HEK293 (cell line): ENCODE measurements around the gene TAMALIN.

ENCODE experiments used
- BCL11B ChIP-seq: fragments of 450-650 bp; formaldehyde crosslinking; IDR thresholded peaks from 2 replicates; pipeline ENCODE4 v1.5.1; 2016; ENCODE audit warnings: low read depth, missing biosample characterization, missing genetic modification characterization
- CTCF ChIP-seq: fragments of 450-650 bp; formaldehyde crosslinking; IDR thresholded peaks from 2 replicates; pipeline ENCODE4 v1.5.1; 2016; ENCODE audit warnings: missing biosample characterization, missing genetic modification characterization
- GLIS1 ChIP-seq: fragments of 450-650 bp; formaldehyde crosslinking; IDR thresholded peaks from 2 replicates; pipeline ENCODE4 v1.5.1; 2016; ENCODE audit warnings: missing biosample characterization, missing genetic modification characterization
- GLIS2 ChIP-seq: fragments of 450-650 bp; formaldehyde crosslinking; IDR thresholded peaks from 2 replicates; pipeline ENCODE4 v1.5.1; 2016; ENCODE audit warnings: missing biosample characterization, missing genetic modification characterization
- OSR2 ChIP-seq: fragments of 450-650 bp; formaldehyde crosslinking; IDR thresholded peaks from 2 replicates; pipeline ENCODE4 v1.5.1; 2016; ENCODE audit warnings: missing biosample characterization, missing genetic modification characterization
- PRDM10 ChIP-seq: fragments of 450-650 bp; formaldehyde crosslinking; IDR thresholded peaks from 2 replicates; pipeline ENCODE4 v1.5.1; 2016; ENCODE audit warnings: missing biosample characterization, missing genetic modification characterization
- RBAK ChIP-seq: fragments of 450-650 bp; formaldehyde crosslinking; IDR thresholded peaks from 2 replicates; pipeline ENCODE4 v1.5.1; 2016; ENCODE audit warnings: missing biosample characterization, missing genetic modification characterization
- SP2 ChIP-seq: fragments of 450-650 bp; formaldehyde crosslinking; IDR thresholded peaks from 2 replicates; pipeline ENCODE4 v1.5.1; 2016; ENCODE audit warnings: missing biosample characterization, missing genetic modification characterization
- SP3 ChIP-seq: fragments of 450-650 bp; formaldehyde crosslinking; IDR thresholded peaks from 2 replicates; pipeline ENCODE4 v1.5.1; 2016; ENCODE audit warnings: missing biosample characterization, missing genetic modification characterization
- ZBTB17 ChIP-seq: fragments of 450-650 bp; formaldehyde crosslinking; IDR thresholded peaks from 2 replicates; pipeline ENCODE4 v1.5.1; 2016; ENCODE audit warnings: missing biosample characterization, missing genetic modification characterization
- ZBTB7A ChIP-seq: fragments of 450-650 bp; formaldehyde crosslinking; IDR thresholded peaks from 2 replicates; pipeline ENCODE4 v1.5.1; 2016; ENCODE audit warnings: low read depth, missing biosample characterization, missing genetic modification characterization
- ZFHX2 ChIP-seq: fragments of 450-650 bp; formaldehyde crosslinking; conservative IDR thresholded peaks from 2 replicates; pipeline ENCODE4 v1.5.1; 2016; ENCODE audit warnings: missing biosample characterization, missing genetic modification characterization
- ZNF114 ChIP-seq: fragments of 450-650 bp; formaldehyde crosslinking; IDR thresholded peaks from 2 replicates; pipeline ENCODE4 v1.5.0; 2017; ENCODE audit warnings: missing biosample characterization, missing genetic modification characterization
- ZNF148 ChIP-seq: fragments of 450-650 bp; formaldehyde crosslinking; IDR thresholded peaks from 2 replicates; pipeline ENCODE4 v1.5.0; 2017; ENCODE audit warnings: missing biosample characterization, missing genetic modification characterization, borderline replicate concordance
- ZNF341 ChIP-seq: fragments of 450-650 bp; formaldehyde crosslinking; IDR thresholded peaks from 2 replicates; pipeline ENCODE4; 2016; ENCODE audit warnings: low read depth, missing biosample characterization, missing genetic modification characterization
- ZNF394 ChIP-seq: fragments of 450-650 bp; formaldehyde crosslinking; IDR thresholded peaks from 2 replicates; pipeline ENCODE4 v1.5.1; 2016; ENCODE audit warnings: missing biosample characterization, missing genetic modification characterization, mild to moderate bottlenecking, moderate library complexity, borderline replicate concordance
- ZNF510 ChIP-seq: fragments of 450-650 bp; formaldehyde crosslinking; IDR thresholded peaks from 2 replicates; pipeline ENCODE4 v1.5.1; 2018; ENCODE audit warnings: mild to moderate bottlenecking, missing genetic modification characterization, missing biosample characterization; ENCODE audit not compliant: insufficient replicate concordance
- ZNF555 ChIP-seq: fragments of 450-650 bp; formaldehyde crosslinking; conservative IDR thresholded peaks from 2 replicates; pipeline ENCODE4 v1.5.1; 2017; ENCODE audit warnings: missing biosample characterization, mild to moderate bottlenecking, missing genetic modification characterization, inconsistent platforms
- ZNF600 ChIP-seq: fragments of 450-650 bp; formaldehyde crosslinking; IDR thresholded peaks from 2 replicates; pipeline ENCODE4 v1.5.1; 2016; ENCODE audit warnings: missing biosample characterization, missing genetic modification characterization
- ZNF707 ChIP-seq: fragments of 450-650 bp; formaldehyde crosslinking; IDR thresholded peaks from 2 replicates; pipeline ENCODE4 v1.5.1; 2016; ENCODE audit warnings: missing biosample characterization, missing genetic modification characterization
- TF ChIP-seq, protein P1 (sequence below): fragments of 450-650 bp; formaldehyde crosslinking; IDR thresholded peaks from 2 replicates; pipeline ENCODE4 v1.5.1; 2016; ENCODE audit warnings: missing biosample characterization, missing genetic modification characterization
- TF ChIP-seq, protein P2 (sequence below): fragments of 450-650 bp; formaldehyde crosslinking; IDR thresholded peaks from 2 replicates; pipeline ENCODE4 v1.5.1; 2017; ENCODE audit warnings: missing biosample characterization, missing genetic modification characterization
- TF ChIP-seq, protein P3 (sequence below): fragments of 450-650 bp; formaldehyde crosslinking; conservative IDR thresholded peaks from 2 replicates; pipeline ENCODE4 v1.5.1; 2016; ENCODE audit warnings: low read depth, missing biosample characterization, missing genetic modification characterization

Gene TAMALIN

DNA sequence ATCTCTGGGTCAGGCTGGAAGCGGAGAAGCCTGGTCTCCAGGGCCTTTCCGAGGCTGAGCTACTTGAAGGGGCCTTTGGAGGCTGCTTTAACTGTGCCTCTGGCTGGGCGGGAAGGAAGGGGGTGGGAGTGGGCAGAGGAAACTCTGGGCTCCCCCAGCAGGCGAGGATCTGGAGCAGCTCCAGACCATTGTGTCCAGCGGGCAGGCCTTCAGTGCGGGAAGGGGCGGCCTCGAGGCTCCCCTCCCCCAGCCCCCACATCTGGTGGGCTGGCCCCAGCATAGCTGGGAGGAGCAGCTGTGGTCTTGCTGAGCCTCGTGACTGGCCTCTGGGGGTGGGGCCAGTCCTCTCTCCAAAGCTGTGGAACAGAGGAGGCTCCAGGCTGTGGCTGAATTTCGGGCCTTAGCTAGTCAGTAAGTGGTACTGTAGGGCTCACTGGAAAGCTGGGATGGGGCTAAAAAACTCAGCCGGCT is 3.4 kb downstream of the TAMALIN start (continued):
- TF ChIP-seq, protein P1, sequence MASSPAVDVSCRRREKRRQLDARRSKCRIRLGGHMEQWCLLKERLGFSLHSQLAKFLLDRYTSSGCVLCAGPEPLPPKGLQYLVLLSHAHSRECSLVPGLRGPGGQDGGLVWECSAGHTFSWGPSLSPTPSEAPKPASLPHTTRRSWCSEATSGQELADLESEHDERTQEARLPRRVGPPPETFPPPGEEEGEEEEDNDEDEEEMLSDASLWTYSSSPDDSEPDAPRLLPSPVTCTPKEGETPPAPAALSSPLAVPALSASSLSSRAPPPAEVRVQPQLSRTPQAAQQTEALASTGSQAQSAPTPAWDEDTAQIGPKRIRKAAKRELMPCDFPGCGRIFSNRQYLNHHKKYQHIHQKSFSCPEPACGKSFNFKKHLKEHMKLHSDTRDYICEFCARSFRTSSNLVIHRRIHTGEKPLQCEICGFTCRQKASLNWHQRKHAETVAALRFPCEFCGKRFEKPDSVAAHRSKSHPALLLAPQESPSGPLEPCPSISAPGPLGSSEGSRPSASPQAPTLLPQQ, result peak; percentile 76
- TF ChIP-seq RBAK (tag by site-specific recombination), result no peak
- TF ChIP-seq ZNF510 (tag by site-specific recombination), result no peak
- peak; percentile 9; the same call in 1 of the 2 replicates for TF ChIP-seq CTCF (tag by site-specific recombination)
- no peak for TF ChIP-seq OSR2 (tag by site-specific recombination)
- 0 out of 2 replicates have a peak, but pooled peaks have one; percentile 19 for TF ChIP-seq ZNF341 (tag by site-specific recombination)
- peak; percentile 42 for TF ChIP-seq GLIS1 (tag by site-specific recombination)
- TF ChIP-seq SP2 (tag by site-specific recombination), result peak; percentile 52
- TF ChIP-seq GLIS2 (tag by site-specific recombination), result peak; percentile 76
- no peak for TF ChIP-seq ZBTB7A (tag by site-specific recombination)
- TF ChIP-seq ZFHX2 (tag by site-specific recombination), result peak; percentile 91
- TF ChIP-seq, protein P2, sequence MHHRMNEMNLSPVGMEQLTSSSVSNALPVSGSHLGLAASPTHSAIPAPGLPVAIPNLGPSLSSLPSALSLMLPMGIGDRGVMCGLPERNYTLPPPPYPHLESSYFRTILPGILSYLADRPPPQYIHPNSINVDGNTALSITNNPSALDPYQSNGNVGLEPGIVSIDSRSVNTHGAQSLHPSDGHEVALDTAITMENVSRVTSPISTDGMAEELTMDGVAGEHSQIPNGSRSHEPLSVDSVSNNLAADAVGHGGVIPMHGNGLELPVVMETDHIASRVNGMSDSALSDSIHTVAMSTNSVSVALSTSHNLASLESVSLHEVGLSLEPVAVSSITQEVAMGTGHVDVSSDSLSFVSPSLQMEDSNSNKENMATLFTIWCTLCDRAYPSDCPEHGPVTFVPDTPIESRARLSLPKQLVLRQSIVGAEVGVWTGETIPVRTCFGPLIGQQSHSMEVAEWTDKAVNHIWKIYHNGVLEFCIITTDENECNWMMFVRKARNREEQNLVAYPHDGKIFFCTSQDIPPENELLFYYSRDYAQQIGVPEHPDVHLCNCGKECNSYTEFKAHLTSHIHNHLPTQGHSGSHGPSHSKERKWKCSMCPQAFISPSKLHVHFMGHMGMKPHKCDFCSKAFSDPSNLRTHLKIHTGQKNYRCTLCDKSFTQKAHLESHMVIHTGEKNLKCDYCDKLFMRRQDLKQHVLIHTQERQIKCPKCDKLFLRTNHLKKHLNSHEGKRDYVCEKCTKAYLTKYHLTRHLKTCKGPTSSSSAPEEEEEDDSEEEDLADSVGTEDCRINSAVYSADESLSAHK (tag by site-specific recombination), result peak; percentile 81
- no peak for TF ChIP-seq ZNF707 (tag by site-specific recombination)
- no peak for TF ChIP-seq BCL11B (tag by site-specific recombination)
- TF ChIP-seq ZNF600, result peak; percentile 64; the same call in 1 of the 2 replicates
- TF ChIP-seq ZNF148 (tag by site-specific recombination), result no peak
- TF ChIP-seq PRDM10 (tag by site-specific recombination), result peak; percentile 91
- no peak for TF ChIP-seq ZNF114
- peak; percentile 50 for TF ChIP-seq ZNF394 (tag by site-specific recombination)
- peak; percentile 71 for TF ChIP-seq SP3 (tag by site-specific recombination)
- TF ChIP-seq ZNF555 (tag by site-specific recombination), result no peak
- peak; percentile 38; the same call in 1 of the 2 replicates for TF ChIP-seq ZBTB17 (tag by site-specific recombination)
- TF ChIP-seq, protein P3, sequence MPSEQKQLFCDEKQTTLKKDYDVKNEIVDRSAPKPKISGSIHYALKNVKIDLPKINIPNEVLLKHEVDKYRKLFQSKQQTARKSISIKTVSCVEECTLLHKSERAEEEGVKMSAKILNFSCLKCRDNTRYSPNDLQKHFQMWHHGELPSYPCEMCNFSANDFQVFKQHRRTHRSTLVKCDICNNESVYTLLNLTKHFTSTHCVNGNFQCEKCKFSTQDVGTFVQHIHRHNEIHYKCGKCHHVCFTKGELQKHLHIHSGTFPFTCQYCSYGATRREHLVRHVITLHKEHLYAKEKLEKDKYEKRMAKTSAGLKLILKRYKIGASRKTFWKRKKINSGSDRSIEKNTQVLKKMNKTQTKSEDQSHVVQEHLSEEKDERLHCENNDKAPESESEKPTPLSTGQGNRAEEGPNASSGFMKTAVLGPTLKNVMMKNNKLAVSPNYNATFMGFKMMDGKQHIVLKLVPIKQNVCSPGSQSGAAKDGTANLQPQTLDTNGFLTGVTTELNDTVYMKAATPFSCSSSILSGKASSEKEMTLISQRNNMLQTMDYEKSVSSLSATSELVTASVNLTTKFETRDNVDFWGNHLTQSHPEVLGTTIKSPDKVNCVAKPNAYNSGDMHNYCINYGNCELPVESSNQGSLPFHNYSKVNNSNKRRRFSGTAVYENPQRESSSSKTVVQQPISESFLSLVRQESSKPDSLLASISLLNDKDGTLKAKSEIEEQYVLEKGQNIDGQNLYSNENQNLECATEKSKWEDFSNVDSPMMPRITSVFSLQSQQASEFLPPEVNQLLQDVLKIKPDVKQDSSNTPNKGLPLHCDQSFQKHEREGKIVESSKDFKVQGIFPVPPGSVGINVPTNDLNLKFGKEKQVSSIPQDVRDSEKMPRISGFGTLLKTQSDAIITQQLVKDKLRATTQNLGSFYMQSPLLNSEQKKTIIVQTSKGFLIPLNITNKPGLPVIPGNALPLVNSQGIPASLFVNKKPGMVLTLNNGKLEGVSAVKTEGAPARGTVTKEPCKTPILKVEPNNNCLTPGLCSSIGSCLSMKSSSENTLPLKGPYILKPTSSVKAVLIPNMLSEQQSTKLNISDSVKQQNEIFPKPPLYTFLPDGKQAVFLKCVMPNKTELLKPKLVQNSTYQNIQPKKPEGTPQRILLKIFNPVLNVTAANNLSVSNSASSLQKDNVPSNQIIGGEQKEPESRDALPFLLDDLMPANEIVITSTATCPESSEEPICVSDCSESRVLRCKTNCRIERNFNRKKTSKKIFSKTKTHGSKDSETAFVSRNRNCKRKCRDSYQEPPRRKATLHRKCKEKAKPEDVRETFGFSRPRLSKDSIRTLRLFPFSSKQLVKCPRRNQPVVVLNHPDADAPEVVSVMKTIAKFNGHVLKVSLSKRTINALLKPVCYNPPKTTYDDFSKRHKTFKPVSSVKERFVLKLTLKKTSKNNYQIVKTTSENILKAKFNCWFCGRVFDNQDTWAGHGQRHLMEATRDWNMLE, result no peak
